GM12878 (cell line): ENCODE data around the gene HTD2. TPM values are rescaled to one million over a fixed set of nuclear protein-coding genes. Genes with fewer than 3 reads are reported as not detected.

Experiments
- ATAC-seq: fragments of 200-7000 bp; cut with Tn5 transposase; 3 replicates; pipeline ENCODE4 v1.9.1; 2020; ENCODE audit warnings: mild to moderate bottlenecking, moderate library complexity
- BruUV-seq: library from RNA; stranded (reverse); fragments of 400-500 nt; replicated peaks from 2 replicates; lab custom pipeline; 2021; lab: Mats Ljungman, UMichigan
- CTCF ChIA-PET: fragments of 300-600 bp; sonication (Branson Sonifier 250); formaldehyde crosslinking; extraction: SDS; loops from one replicate; lab custom pipeline; 2021; ENCODE audit warnings: inconsistent platforms; lab: Yijun Ruan, JAX
- POLR2A ChIA-PET: fragments of 350-600 bp; formaldehyde crosslinking; extraction: SDS; loops from one replicate; lab custom pipeline; 2021; ENCODE audit warnings: inconsistent platforms; lab: Charles Lee
- RAD21 ChIA-PET: fragments of 300-600 bp; sonication (Branson Sonifier 250); formaldehyde crosslinking; loops from one replicate; lab custom pipeline; 2023; ENCODE audit warnings: antibody characterized with exemption; ENCODE audit not compliant: unreplicated experiment; lab: Charles Lee
- SMC1A ChIA-PET: fragments of 300-600 bp; sonication (Branson Sonifier 250); formaldehyde crosslinking; loops from one replicate; lab custom pipeline; 2023; ENCODE audit not compliant: unreplicated experiment, uncharacterized antibody; lab: Charles Lee
- DNase-seq: peaks from one replicate; pipeline ENCODE4 v3.0.0-alpha.2; 2011; ENCODE audit warnings: low read depth, low spot score
- FAIRE-seq: peaks from 3 replicates; lab custom pipeline; 2011; peaks lifted over from hg19 to GRCh38; lab: Jason Lieb, UNC
- H2AFZ ChIP-seq: 2 replicates; pipeline ENCODE4 v1.6.0; 2011; ENCODE audit warnings: low read depth, low read length, control low read depth; ENCODE audit not compliant: control insufficient read depth
- H3K27ac ChIP-seq: 2 replicates; pipeline ENCODE4 v1.5.1; 2011; ENCODE audit warnings: control low read depth; ENCODE audit not compliant: control insufficient read depth, insufficient read depth
- H3K27me3 ChIP-seq, 2 experiments: replicated peaks in 1 of 2; 2 replicates each; pipeline versions ENCODE4 v1.6.0 to v1.6.1; 2011; ENCODE audit warnings: low read length in 1 of 2; ENCODE audit not compliant: control insufficient read depth in 2 of 2, insufficient read depth in 2 of 2
- H3K36me3 ChIP-seq, 2 experiments: 2 replicates each; pipeline ENCODE4 v1.5.1; 2011; ENCODE audit warnings: low read length in 1 of 2; ENCODE audit not compliant: control insufficient read depth in 2 of 2, insufficient read depth in 2 of 2
- H3K4me1 ChIP-seq: 2 replicates; pipeline ENCODE4 v1.6.1; 2011; ENCODE audit warnings: mild to moderate bottlenecking, low read length, moderate library complexity, mixed read lengths; ENCODE audit not compliant: control insufficient read depth, insufficient read depth
- H3K4me2 ChIP-seq: 2 replicates; pipeline ENCODE4 v1.6.0; 2011; ENCODE audit warnings: control low read depth; ENCODE audit not compliant: control insufficient read depth, insufficient read depth
- H3K4me3 ChIP-seq: fragments of 200-600 bp; sonication (generic); 2 replicates; pipeline ENCODE4 v1.5.1; 2016
- H3K79me2 ChIP-seq: 2 replicates; pipeline ENCODE4 v1.6.0; 2011; ENCODE audit warnings: low read length; ENCODE audit not compliant: control insufficient read depth, insufficient read depth
- H3K9ac ChIP-seq: 2 replicates; pipeline ENCODE4 v1.8.0; 2011; ENCODE audit warnings: low read length, control low read depth, mixed read lengths; ENCODE audit not compliant: control insufficient read depth, insufficient read depth
- H3K9me3 ChIP-seq: replicated peaks from 3 replicates; pipeline ENCODE4 v1.5.1; 2011; ENCODE audit warnings: mild to moderate bottlenecking, low read length; ENCODE audit not compliant: control insufficient read depth, insufficient read depth
- H4K20me1 ChIP-seq: 2 replicates; pipeline ENCODE4 v1.6.0; 2011; ENCODE audit not compliant: control insufficient read depth, insufficient read depth
- ASH2L ChIP-seq: fragments of 300-600, 200-600 bp; sonication (generic); IDR thresholded peaks from 2 replicates; pipeline ENCODE4 v1.6.1; 2017; ENCODE audit warnings: low read depth, mild to moderate bottlenecking, borderline replicate concordance
- GATAD2B ChIP-seq: fragments of 450-650 bp; conservative IDR thresholded peaks from 2 replicates; pipeline ENCODE4 v1.6.1; 2017; ENCODE audit warnings: low read depth, mild to moderate bottlenecking, moderate library complexity
- HDGF ChIP-seq: fragments of 450-650 bp; IDR thresholded peaks from 2 replicates; pipeline ENCODE4 v1.6.1; 2016; ENCODE audit warnings: antibody characterized with exemption
- SP1 ChIP-seq: IDR thresholded peaks from one replicate; pipeline ENCODE4 v1.6.1; 2011; ENCODE audit warnings: low read depth, low read length
- SRF ChIP-seq, 2 experiments: IDR thresholded peaks; 2 replicates each; pipeline ENCODE4 v1.6.1; 2011; ENCODE audit warnings: low read depth in 2 of 2, low read length in 2 of 2, mild to moderate bottlenecking in 1 of 2, moderate library complexity in 1 of 2
- SUPT20H ChIP-seq: IDR thresholded peaks from 2 replicates; pipeline ENCODE4 v1.6.1; 2011; ENCODE audit warnings: low read depth, mild to moderate bottlenecking, low read length, moderate library complexity, borderline replicate concordance; ENCODE audit not compliant: control insufficient read depth
- TCF12 ChIP-seq: IDR thresholded peaks from 2 replicates; pipeline ENCODE4 v1.6.1; 2011; ENCODE audit warnings: low read depth, mild to moderate bottlenecking, low read length
- WGBS: methylation state at CpG from one replicate; pipeline ENCODE4 v1.1.6; 2016; ENCODE audit warnings: low lambda C conversion rate; ENCODE audit not compliant: insufficient replicate concordance, insufficient coverage; ENCODE audit errors: missing lambda C conversion rate; 5-methylcytosine and 5-hydroxymethylcytosine counted together
- in situ Hi-C: fragments of 300-500 bp; cut with MboI; formaldehyde crosslinking; loops from 9 replicates; pipeline ENCODE4 v1.14.3; 2018; ENCODE audit warnings: mixed read lengths
- intact Hi-C: fragments of 100-400 bp; cut with micrococcal nuclease; formaldehyde crosslinking; loops from one replicate; pipeline ENCODE4 v1.14.2; 2022; ENCODE audit not compliant: unreplicated experiment
- polyA plus RNA-seq, 11 experiments: library from polyadenylated mRNA; depleted of rRNA in 4 of 11; unstranded in 6 of 11; stranded (reverse) in 5 of 11; fragments of >200 nt; fragmentation: Nextera tagmentation in 4 of 11; fragmentation: Illumina TruSeq in 1 of 11; extraction: Ambion mirVana in 4 of 11; extraction: Trizol in 1 of 11; gene quantifications; 1 replicate in 1 of 11; 2 replicates in 10 of 11; pipeline versions ENCODE4 v1.2.1 to v1.2.3, GENCODE V29; 2011 to 2016; ENCODE audit warnings: inconsistent platforms in 2 of 11, missing spikeins in 2 of 11, low read depth in 1 of 11
- total RNA-seq, 4 experiments: library from RNA; depleted of rRNA in 3 of 4; stranded (reverse); fragments of >200 nt in 3 of 4; fragmentation: Illumina TruSeq in 1 of 4; extraction: Trizol in 1 of 4; gene quantifications; 2 replicates each; pipeline versions ENCODE4 v1.2.1 to v1.2.3, GENCODE V29; 2013 to 2021
- TF ChIP-seq, protein P1 (sequence below): IDR thresholded peaks from 2 replicates; pipeline ENCODE4 v1.6.1; 2012; ENCODE audit warnings: low read depth, low read length, improper control_type of control experiment
- TF ChIP-seq, protein P2 (sequence below): IDR thresholded peaks from 2 replicates; pipeline ENCODE4 v1.6.1; 2012; ENCODE audit warnings: improper control_type of control experiment, low read depth, low read length; ENCODE audit not compliant: insufficient replicate concordance
- TF ChIP-seq, protein P3 (sequence below): fragments of 450-650 bp; IDR thresholded peaks from 2 replicates; pipeline ENCODE4 v1.6.1; 2018; ENCODE audit warnings: borderline replicate concordance, mild to moderate bottlenecking; ENCODE audit not compliant: partially characterized antibody
- TF ChIP-seq, protein P4 (sequence below): fragments of 450-650 bp; IDR thresholded peaks from 2 replicates; pipeline ENCODE4 v1.6.1; 2017; ENCODE audit warnings: mild to moderate bottlenecking, moderate library complexity

HTD2 gene
- total and polyA plus RNA-seq, 10 of the 15 experiments (the other 5 are each of a cell fraction or from before 2014, with no cell fraction given): 5.9 to 24.7 (median 9.5) TPM

DNA sequence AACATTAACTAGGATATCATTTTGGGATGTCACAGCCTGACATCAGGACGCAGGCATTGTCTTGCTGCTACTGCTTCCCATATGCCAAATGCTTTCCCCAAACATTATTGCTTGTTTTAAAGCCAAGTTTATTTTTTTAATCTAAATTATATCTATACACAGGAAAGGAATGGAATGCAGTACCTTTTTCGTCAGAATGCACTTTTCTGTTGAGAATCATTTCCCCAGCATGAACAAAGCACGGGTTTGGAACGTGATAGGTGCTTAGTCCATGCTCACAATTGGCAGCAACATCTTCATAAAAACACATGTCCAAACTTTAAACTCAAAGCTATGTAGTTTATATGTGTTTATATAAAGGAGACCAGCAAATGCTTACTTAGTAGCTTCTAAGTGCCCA is 52.5 kb downstream of the HTD2 start:
- intact Hi-C loops: no loop called here
- ChIA-PET POLR2A (no interaction called here), CTCF (no interaction called here), RAD21 (interaction anchor here (1.9 kb wide), 1 partner anchor 8 kb away, joined by 7 read pairs; no protein-coding TSS in a partner anchor), SMC1A (interaction anchor here (1.4 kb wide), 1 partner anchor 30 kb away, joined by 4 read pairs; no protein-coding TSS in a partner anchor)
- H3K36me3 ChIP-seq: no peaks in the 10 kb centered on the region
- H3K79me2 ChIP-seq: peaks cover 2% of the 10 kb centered on the region
- ATAC-seq: no peak
- WGBS: 82% methylated on average over 4 of the region's 4 CpGs
- no peaks in the 10 kb centered on the region for H3K9me3 ChIP-seq
- in situ Hi-C loops: no loop called here
- peaks cover 27% of the 10 kb centered on the region for H3K4me1 ChIP-seq
- no peak overlapping the region for H3K27ac ChIP-seq
- FAIRE-seq: no peak
- no peaks in the 10 kb centered on the region for H3K27me3 ChIP-seq
- H3K4me2 ChIP-seq: no peak overlapping the region
- H3K9ac ChIP-seq: no peak overlapping the region
- H4K20me1 ChIP-seq: no peaks in the 10 kb centered on the region
- no peak for DNase-seq
- no TSS peak for BruUV-seq
- no peak overlapping the region for H3K4me3 ChIP-seq
- no peak overlapping the region for H2AFZ ChIP-seq
- TF ChIP-seq, protein P1, sequence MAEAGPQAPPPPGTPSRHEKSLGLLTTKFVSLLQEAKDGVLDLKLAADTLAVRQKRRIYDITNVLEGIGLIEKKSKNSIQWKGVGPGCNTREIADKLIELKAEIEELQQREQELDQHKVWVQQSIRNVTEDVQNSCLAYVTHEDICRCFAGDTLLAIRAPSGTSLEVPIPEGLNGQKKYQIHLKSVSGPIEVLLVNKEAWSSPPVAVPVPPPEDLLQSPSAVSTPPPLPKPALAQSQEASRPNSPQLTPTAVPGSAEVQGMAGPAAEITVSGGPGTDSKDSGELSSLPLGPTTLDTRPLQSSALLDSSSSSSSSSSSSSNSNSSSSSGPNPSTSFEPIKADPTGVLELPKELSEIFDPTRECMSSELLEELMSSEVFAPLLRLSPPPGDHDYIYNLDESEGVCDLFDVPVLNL: no peak
- TF ChIP-seq SP1: no peak
- no peak for TF ChIP-seq SRF (IDR thresholded peaks at IDR 0.05; ENCODE audit: low read depth in 2 of 2, low read length in 2 of 2)
- TF ChIP-seq TCF12: no peak
- TF ChIP-seq, protein P2, sequence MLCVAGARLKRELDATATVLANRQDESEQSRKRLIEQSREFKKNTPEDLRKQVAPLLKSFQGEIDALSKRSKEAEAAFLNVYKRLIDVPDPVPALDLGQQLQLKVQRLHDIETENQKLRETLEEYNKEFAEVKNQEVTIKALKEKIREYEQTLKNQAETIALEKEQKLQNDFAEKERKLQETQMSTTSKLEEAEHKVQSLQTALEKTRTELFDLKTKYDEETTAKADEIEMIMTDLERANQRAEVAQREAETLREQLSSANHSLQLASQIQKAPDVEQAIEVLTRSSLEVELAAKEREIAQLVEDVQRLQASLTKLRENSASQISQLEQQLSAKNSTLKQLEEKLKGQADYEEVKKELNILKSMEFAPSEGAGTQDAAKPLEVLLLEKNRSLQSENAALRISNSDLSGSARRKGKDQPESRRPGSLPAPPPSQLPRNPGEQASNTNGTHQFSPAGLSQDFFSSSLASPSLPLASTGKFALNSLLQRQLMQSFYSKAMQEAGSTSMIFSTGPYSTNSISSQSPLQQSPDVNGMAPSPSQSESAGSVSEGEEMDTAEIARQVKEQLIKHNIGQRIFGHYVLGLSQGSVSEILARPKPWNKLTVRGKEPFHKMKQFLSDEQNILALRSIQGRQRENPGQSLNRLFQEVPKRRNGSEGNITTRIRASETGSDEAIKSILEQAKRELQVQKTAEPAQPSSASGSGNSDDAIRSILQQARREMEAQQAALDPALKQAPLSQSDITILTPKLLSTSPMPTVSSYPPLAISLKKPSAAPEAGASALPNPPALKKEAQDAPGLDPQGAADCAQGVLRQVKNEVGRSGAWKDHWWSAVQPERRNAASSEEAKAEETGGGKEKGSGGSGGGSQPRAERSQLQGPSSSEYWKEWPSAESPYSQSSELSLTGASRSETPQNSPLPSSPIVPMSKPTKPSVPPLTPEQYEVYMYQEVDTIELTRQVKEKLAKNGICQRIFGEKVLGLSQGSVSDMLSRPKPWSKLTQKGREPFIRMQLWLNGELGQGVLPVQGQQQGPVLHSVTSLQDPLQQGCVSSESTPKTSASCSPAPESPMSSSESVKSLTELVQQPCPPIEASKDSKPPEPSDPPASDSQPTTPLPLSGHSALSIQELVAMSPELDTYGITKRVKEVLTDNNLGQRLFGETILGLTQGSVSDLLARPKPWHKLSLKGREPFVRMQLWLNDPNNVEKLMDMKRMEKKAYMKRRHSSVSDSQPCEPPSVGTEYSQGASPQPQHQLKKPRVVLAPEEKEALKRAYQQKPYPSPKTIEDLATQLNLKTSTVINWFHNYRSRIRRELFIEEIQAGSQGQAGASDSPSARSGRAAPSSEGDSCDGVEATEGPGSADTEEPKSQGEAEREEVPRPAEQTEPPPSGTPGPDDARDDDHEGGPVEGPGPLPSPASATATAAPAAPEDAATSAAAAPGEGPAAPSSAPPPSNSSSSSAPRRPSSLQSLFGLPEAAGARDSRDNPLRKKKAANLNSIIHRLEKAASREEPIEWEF: no peak
- TF ChIP-seq ASH2L: no peak
- TF ChIP-seq SUPT20H: no peak
- no peak for TF ChIP-seq GATAD2B
- TF ChIP-seq, protein P3, sequence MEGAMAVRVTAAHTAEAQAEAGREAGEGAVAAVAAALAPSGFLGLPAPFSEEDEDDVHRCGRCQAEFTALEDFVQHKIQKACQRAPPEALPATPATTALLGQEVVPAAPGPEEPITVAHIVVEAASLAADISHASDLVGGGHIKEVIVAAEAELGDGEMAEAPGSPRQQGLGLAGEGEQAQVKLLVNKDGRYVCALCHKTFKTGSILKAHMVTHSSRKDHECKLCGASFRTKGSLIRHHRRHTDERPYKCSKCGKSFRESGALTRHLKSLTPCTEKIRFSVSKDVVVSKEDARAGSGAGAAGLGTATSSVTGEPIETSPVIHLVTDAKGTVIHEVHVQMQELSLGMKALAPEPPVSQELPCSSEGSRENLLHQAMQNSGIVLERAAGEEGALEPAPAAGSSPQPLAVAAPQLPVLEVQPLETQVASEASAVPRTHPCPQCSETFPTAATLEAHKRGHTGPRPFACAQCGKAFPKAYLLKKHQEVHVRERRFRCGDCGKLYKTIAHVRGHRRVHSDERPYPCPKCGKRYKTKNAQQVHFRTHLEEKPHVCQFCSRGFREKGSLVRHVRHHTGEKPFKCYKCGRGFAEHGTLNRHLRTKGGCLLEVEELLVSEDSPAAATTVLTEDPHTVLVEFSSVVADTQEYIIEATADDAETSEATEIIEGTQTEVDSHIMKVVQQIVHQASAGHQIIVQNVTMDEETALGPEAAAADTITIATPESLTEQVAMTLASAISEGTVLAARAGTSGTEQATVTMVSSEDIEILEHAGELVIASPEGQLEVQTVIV: no peak
- TF ChIP-seq, protein P4, sequence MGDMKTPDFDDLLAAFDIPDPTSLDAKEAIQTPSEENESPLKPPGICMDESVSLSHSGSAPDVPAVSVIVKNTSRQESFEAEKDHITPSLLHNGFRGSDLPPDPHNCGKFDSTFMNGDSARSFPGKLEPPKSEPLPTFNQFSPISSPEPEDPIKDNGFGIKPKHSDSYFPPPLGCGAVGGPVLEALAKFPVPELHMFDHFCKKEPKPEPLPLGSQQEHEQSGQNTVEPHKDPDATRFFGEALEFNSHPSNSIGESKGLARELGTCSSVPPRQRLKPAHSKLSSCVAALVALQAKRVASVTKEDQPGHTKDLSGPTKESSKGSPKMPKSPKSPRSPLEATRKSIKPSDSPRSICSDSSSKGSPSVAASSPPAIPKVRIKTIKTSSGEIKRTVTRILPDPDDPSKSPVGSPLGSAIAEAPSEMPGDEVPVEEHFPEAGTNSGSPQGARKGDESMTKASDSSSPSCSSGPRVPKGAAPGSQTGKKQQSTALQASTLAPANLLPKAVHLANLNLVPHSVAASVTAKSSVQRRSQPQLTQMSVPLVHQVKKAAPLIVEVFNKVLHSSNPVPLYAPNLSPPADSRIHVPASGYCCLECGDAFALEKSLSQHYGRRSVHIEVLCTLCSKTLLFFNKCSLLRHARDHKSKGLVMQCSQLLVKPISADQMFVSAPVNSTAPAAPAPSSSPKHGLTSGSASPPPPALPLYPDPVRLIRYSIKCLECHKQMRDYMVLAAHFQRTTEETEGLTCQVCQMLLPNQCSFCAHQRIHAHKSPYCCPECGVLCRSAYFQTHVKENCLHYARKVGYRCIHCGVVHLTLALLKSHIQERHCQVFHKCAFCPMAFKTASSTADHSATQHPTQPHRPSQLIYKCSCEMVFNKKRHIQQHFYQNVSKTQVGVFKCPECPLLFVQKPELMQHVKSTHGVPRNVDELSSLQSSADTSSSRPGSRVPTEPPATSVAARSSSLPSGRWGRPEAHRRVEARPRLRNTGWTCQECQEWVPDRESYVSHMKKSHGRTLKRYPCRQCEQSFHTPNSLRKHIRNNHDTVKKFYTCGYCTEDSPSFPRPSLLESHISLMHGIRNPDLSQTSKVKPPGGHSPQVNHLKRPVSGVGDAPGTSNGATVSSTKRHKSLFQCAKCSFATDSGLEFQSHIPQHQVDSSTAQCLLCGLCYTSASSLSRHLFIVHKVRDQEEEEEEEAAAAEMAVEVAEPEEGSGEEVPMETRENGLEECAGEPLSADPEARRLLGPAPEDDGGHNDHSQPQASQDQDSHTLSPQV: no peak
- TF ChIP-seq HDGF: no peak
